ENCODE data around the gene KLRC3. TPM values are rescaled to one million over a fixed set of nuclear protein-coding genes. Genes with fewer than 3 reads are reported as not detected.

KLRC3 gene
- total and polyA plus RNA-seq, 2 donors (not counting 3 experiments of a cell fraction or from before 2014, with no cell fraction given), result not detected

DNA sequence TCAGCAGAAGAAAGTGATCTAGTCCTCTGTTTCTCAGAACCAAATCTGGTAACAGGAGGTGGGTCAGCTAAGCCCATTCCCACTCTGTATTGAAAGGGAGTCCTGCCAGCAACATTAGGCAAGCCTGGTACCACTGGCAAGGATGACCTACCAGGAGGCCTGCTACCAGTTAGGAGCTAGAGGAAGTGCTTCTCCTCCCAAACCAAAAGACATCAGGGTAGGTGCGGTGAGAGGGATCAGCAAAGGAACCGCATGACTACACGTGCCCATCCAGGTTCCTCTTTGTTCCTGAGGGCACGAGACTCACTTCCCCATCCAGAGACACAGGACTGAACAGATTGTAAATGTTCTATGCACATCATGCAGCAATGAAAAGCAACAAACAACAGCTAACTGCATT, 13.7 kb downstream of the KLRC3 start:
- BruUV-seq (replicated peaks), result no TSS peak

DNA sequence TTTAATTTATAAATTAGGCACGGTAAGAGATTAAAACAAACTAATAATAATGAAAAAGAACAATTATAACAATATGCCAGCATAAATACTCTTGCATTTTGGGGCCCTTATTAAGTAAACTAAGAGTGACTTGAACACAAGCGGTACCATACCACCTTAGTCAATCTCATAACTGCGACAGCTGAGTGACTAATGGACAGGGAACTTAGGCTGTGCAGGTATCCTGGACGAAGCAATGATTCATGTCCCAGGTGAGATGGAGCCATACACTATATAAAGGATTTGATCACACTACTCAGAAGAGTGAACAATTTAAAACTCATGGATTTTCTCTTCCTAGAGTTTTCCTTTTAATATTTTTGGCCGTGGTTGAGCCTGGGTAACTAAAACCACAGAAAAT, 15.1 kb downstream of the KLRC3 start:
- no peaks in the 10 kb centered on the region for H4K20me1 ChIP-seq (replicated peaks; ENCODE audit: control insufficient read depth, extremely low read depth, insufficient read depth, low read length)
- FAIRE-seq (no peak), DNase-seq (ENCODE audit: low read depth, low spot score) (no peak)
- no peak overlapping the region for H3K4me3 ChIP-seq (replicated peaks in 1 of 3; ENCODE audit: insufficient read depth in 1 of 3, low read depth in 1 of 3, low read length in 3 of 3)
- no peaks in the 10 kb centered on the region for H3K4me1 ChIP-seq (ENCODE audit: control insufficient read depth, extremely low read depth, insufficient read depth, low read length)
- H3K9me1 ChIP-seq (replicated peaks; ENCODE audit: control insufficient read depth, extremely low read depth, insufficient read depth, low read length), result no peaks in the 10 kb centered on the region
- intact Hi-C loops (cut with micrococcal nuclease) (no loop called here), dilution Hi-C loops (cut with MboI; ENCODE audit: extremely low pct_ligation_motif_present, low sequenced_read_pairs) (no loop called here)
- ChIA-PET CTCF (interaction anchor here (1.2 kb wide), 1 partner anchor 13 kb away, joined by 3 read pairs; no protein-coding TSS in a partner anchor), POLR2A (no interaction called here)
- H3K27me3 ChIP-seq (ENCODE audit: control insufficient read depth in 2 of 2, insufficient read depth in 2 of 2, low read length in 2 of 2), result no peaks in the 10 kb centered on the region
- no peak overlapping the region for H3K4me2 ChIP-seq (ENCODE audit: insufficient read depth, low read length)
- H3K79me2 ChIP-seq (ENCODE audit: control insufficient read depth, insufficient read depth, low read length), result no peaks in the 10 kb centered on the region
- H3K36me3 ChIP-seq (ENCODE audit: control insufficient read depth in 2 of 2, extremely low read depth in 1 of 2, insufficient read depth in 2 of 2, low read length in 2 of 2), result no peaks in the 10 kb centered on the region
- no peak overlapping the region for H3K27ac ChIP-seq (ENCODE audit: insufficient read depth, low read depth, low read length)
- H2AFZ ChIP-seq (ENCODE audit: low read depth, low read length), result no peak overlapping the region
- no peak for TF ChIP-seq POLR2AphosphoS5 (IDR thresholded peaks at IDR 0.05; ENCODE audit: insufficient read depth, low read depth, low read length)
- TF ChIP-seq FOS (IDR thresholded peaks at IDR 0.05; ENCODE audit: borderline replicate concordance, insufficient read depth, low read length), result no peak
- no peak for TF ChIP-seq EZH2 (IDR thresholded peaks at IDR 0.05; ENCODE audit: borderline replicate concordance, low read depth, low read length, severe bottlenecking)
- TF ChIP-seq GATA2 (IDR thresholded peaks at IDR 0.05; ENCODE audit: insufficient read depth, insufficient read length, low read depth, low read length), result no peak
- no peak for TF ChIP-seq POLR2A (IDR thresholded peaks at IDR 0.05; ENCODE audit: low read depth, low read length)
- no TSS peak for BruUV-seq (replicated peaks)
- H3K9ac ChIP-seq (replicated peaks; ENCODE audit: extremely low read depth, insufficient read depth, low read length), result no peak overlapping the region
- no peaks in the 10 kb centered on the region for H3K9me3 ChIP-seq (replicated peaks; ENCODE audit: control insufficient read depth, insufficient read depth, low read length)

More for the DNA sequence above, 13.7 kb downstream of the KLRC3 start:
- CTCF ChIA-PET, result interaction anchor here (1.3 kb wide), 1 partner anchor 14 kb away, joined by 3 read pairs; no protein-coding TSS in a partner anchor
- POLR2A ChIA-PET, result no interaction called here
- Histone ChIP-seq H3K4me1 (ENCODE audit: control insufficient read depth, extremely low read depth, insufficient read depth, low read length) (no peaks in the 10 kb centered on the region), H3K79me2 (ENCODE audit: control insufficient read depth, insufficient read depth, low read length) (no peaks in the 10 kb centered on the region), H3K9me1 (replicated peaks; ENCODE audit: control insufficient read depth, extremely low read depth, insufficient read depth, low read length) (no peaks in the 10 kb centered on the region), H2AFZ (ENCODE audit: low read depth, low read length) (no peak overlapping the region), H3K4me3 (replicated peaks in 1 of 3; ENCODE audit: insufficient read depth in 1 of 3, low read depth in 1 of 3, low read length in 3 of 3) (no peak overlapping the region), H3K27me3 (ENCODE audit: control insufficient read depth in 2 of 2, insufficient read depth in 2 of 2, low read length in 2 of 2) (no peaks in the 10 kb centered on the region), H3K4me2 (ENCODE audit: insufficient read depth, low read length) (no peak overlapping the region), H4K20me1 (replicated peaks; ENCODE audit: control insufficient read depth, extremely low read depth, insufficient read depth, low read length) (no peaks in the 10 kb centered on the region), H3K36me3 (ENCODE audit: control insufficient read depth in 2 of 2, extremely low read depth in 1 of 2, insufficient read depth in 2 of 2, low read length in 2 of 2) (no peaks in the 10 kb centered on the region), H3K9me3 (replicated peaks; ENCODE audit: control insufficient read depth, insufficient read depth, low read length) (no peaks in the 10 kb centered on the region), H3K9ac (replicated peaks; ENCODE audit: extremely low read depth, insufficient read depth, low read length) (no peak overlapping the region), H3K27ac (ENCODE audit: insufficient read depth, low read depth, low read length) (no peak overlapping the region)
- FAIRE-seq, result no peak
- TF ChIP-seq JUN (IDR thresholded peaks at IDR 0.05; ENCODE audit: borderline replicate concordance, insufficient read depth, insufficient read length, low read depth) (no peak), POLR2A (IDR thresholded peaks at IDR 0.05; ENCODE audit: low read depth, low read length) (no peak), FOS (IDR thresholded peaks at IDR 0.05; ENCODE audit: borderline replicate concordance, insufficient read depth, low read length) (no peak), EZH2 (IDR thresholded peaks at IDR 0.05; ENCODE audit: borderline replicate concordance, low read depth, low read length, severe bottlenecking) (no peak), MYC (IDR thresholded peaks at IDR 0.05; ENCODE audit: low read depth, low read length) (no peak)
- TF ChIP-seq, protein P1, sequence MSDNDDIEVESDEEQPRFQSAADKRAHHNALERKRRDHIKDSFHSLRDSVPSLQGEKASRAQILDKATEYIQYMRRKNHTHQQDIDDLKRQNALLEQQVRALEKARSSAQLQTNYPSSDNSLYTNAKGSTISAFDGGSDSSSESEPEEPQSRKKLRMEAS (IDR thresholded peaks at IDR 0.05; ENCODE audit: insufficient read depth, insufficient read length), result no peak
- DNase-seq (ENCODE audit: low read depth, low spot score), result no peak
- intact Hi-C loops (cut with micrococcal nuclease) (no loop called here), dilution Hi-C loops (cut with MboI; ENCODE audit: extremely low pct_ligation_motif_present, low sequenced_read_pairs) (no loop called here)

Measured in endothelial cell of umbilical vein (primary cell).